A673 (cell line): ENCODE data around the gene GALNTL6.

ENCODE experiments used
- EZH2 ChIP-seq: fragments of 200-600 bp; sonication (generic); IDR thresholded peaks from 2 replicates; pipeline ENCODE4 v1.6.1; 2017; ENCODE audit warnings: borderline replicate concordance, low read depth, mild to moderate bottlenecking, mixed read lengths, antibody characterized with exemption, low read length; ENCODE audit not compliant: poor library complexity, severe bottlenecking
- TF ChIP-seq, protein P1 (sequence below): fragments of 300-800, 200-600 bp; sonication (generic); conservative IDR thresholded peaks from 2 replicates; pipeline ENCODE4 v1.5.1; 2017; ENCODE audit warnings: low read depth, mild to moderate bottlenecking, antibody characterized with exemption, low read length, moderate library complexity, mixed read lengths

DNA sequence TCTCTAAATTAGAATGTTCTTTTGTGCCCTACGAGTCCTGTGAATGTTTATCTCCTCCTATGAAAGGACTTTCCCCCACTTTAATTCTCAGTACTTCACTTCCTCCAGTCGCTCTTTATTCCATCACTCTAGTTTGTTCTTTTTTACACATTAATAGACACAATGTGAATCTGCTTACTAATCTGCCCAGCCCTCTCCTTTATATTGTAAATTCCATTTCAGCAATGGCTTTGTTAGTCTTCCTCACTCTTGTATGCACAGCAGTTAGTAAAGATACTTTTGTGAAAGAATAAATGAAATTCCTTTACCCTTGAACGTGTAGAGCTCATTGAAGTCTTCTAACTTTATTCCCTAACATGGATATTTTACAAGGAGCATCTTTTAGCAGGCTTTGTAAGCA, 255.3 kb downstream of the GALNTL6 start:
- TF ChIP-seq, protein P1, sequence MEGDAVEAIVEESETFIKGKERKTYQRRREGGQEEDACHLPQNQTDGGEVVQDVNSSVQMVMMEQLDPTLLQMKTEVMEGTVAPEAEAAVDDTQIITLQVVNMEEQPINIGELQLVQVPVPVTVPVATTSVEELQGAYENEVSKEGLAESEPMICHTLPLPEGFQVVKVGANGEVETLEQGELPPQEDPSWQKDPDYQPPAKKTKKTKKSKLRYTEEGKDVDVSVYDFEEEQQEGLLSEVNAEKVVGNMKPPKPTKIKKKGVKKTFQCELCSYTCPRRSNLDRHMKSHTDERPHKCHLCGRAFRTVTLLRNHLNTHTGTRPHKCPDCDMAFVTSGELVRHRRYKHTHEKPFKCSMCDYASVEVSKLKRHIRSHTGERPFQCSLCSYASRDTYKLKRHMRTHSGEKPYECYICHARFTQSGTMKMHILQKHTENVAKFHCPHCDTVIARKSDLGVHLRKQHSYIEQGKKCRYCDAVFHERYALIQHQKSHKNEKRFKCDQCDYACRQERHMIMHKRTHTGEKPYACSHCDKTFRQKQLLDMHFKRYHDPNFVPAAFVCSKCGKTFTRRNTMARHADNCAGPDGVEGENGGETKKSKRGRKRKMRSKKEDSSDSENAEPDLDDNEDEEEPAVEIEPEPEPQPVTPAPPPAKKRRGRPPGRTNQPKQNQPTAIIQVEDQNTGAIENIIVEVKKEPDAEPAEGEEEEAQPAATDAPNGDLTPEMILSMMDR, result no peak
- TF ChIP-seq EZH2, result no peak
